Uterus (tissue), 4 donors: ENCODE data around the gene NKG7. TPM values are rescaled to one million over a fixed set of nuclear protein-coding genes. Genes with fewer than 3 reads are reported as not detected.
A peak's percentile ranks its signal among the peaks of the same experiment; 100 is the strongest.
"Not testable (repeated sequence)": the region's sequence is repeated elsewhere in the genome, so short reads cannot be mapped to it uniquely, and the experiment has no call there.

Source experiments
- DNase-seq, 2 donors: peaks; one replicate each; pipeline ENCODE4 v3.0.0-alpha.2; 2019 to 2020
- H3K27ac ChIP-seq, 2 donors: fragments of 200-600 bp; sonication (generic); 1 replicate in 1 of 2; 2 replicates in 1 of 2; pipeline ENCODE4 v1.5.1; 2016 to 2018
- H3K27me3 ChIP-seq, 2 donors: fragments of 200-600 bp; sonication (generic); one replicate each; pipeline ENCODE4 v1.5.1; 2018 to 2019; ENCODE audit warnings: control low read depth in 1 of 2
- H3K36me3 ChIP-seq, 2 donors: fragments of 200-600 bp; sonication (generic); one replicate each; pipeline ENCODE4 v1.5.1; 2019; ENCODE audit warnings: control low read depth in 1 of 2
- H3K4me1 ChIP-seq, 2 donors: fragments of 200-600 bp; sonication (generic); one replicate each; pipeline ENCODE4 v1.5.1; 2018 to 2019; ENCODE audit warnings: control low read depth in 1 of 2
- H3K4me3 ChIP-seq, 2 donors: fragments of 200-600 bp; sonication (generic); 1 replicate in 1 of 2; 2 replicates in 1 of 2; pipeline ENCODE4 v1.5.1; 2018 to 2019; ENCODE audit warnings: mild to moderate bottlenecking in 1 of 2
- H3K9me3 ChIP-seq, 2 donors: fragments of 200-600 bp; sonication (generic); one replicate each; pipeline ENCODE4 v1.5.1; 2019; ENCODE audit warnings: control low read depth in 1 of 2
- CTCF ChIP-seq, 4 experiments: fragments of 200-600 bp in 2 of 4; fragments of 450-650 bp in 2 of 4; sonication (generic) in 2 of 4; IDR thresholded peaks; one replicate each; pipeline ENCODE4 v1.5.1; 2016 to 2019; ENCODE audit warnings: antibody characterized with exemption in 4 of 4, mild to moderate bottlenecking in 2 of 4, moderate library complexity in 1 of 4
- POLR2A ChIP-seq, 2 donors: fragments of 450-650 bp; IDR thresholded peaks; one replicate each; pipeline ENCODE4 v1.6.1; 2016; ENCODE audit warnings: antibody characterized with exemption in 2 of 2, mild to moderate bottlenecking in 1 of 2, moderate library complexity in 1 of 2
- intact Hi-C: fragments of 100-400 bp; cut with DNase I; formaldehyde crosslinking; loops from one replicate; pipeline ENCODE4 v1.15.1; 2023; ENCODE audit warnings: low total_unique reads
- total RNA-seq, 4 donors: library from RNA; depleted of rRNA in 3 of 4; stranded (reverse); fragments of >200 nt in 3 of 4; gene quantifications; one replicate each; pipeline versions ENCODE4 v1.1.0 to v1.2.4, GENCODE V29; 2014 to 2023
- donor health status: DM: yes; HTN: yes; CAD: no.

The NKG7 gene
- total RNA-seq, result 1 to 10 TPM in 3 of 4 donors, not detected in 1; 1.0 to 3.6 (median 2.9) TPM

- no peak for DNase-seq
- no peaks in the 10 kb centered on the region for H3K36me3 ChIP-seq
- no peaks in the 10 kb centered on the region for H3K4me1 ChIP-seq
- H3K27ac ChIP-seq, result no peak within 1 kb of the TSS
- no peaks in the 10 kb centered on the region for H3K9me3 ChIP-seq
- intact Hi-C loops, result no loop called here
- H3K4me3 ChIP-seq, result no peak within 1 kb of the TSS
- TF ChIP-seq POLR2A (IDR thresholded peaks at IDR 0.05) (no peak), CTCF (IDR thresholded peaks at IDR 0.05) (no peak)
- H3K27me3 ChIP-seq, result no peaks in the 10 kb centered on the region
These were observed at the start of gene NKG7 for GRCh38 chr19:51372649-51373504. NKG7 (minus strand) TSS chr19:51372654; CDS start chr19:51372535, 119 bp downstream.

- peak; percentile 43 to 63 (median 52) for TF ChIP-seq CTCF (IDR thresholded peaks at IDR 0.05)
- TF ChIP-seq POLR2A (IDR thresholded peaks at IDR 0.05), result no peak
- intact Hi-C loops, result no loop called here
- Histone ChIP-seq H3K4me3 (no peak overlapping the region), H3K27me3 (no peaks in the 10 kb centered on the region), H3K4me1 (no peaks in the 10 kb centered on the region), H3K36me3 (no peaks in the 10 kb centered on the region), H3K9me3 (no peaks in the 10 kb centered on the region), H3K27ac (no peak overlapping the region)
- peak in 1 of 2 donors; percentile 39 for DNase-seq
These were observed 49.6 kb upstream of the NKG7 start for GRCh38 chr19:51422053-51422448.

- H3K9me3 ChIP-seq, result no peaks in the 10 kb centered on the region
- H3K27me3 ChIP-seq, result no peaks in the 10 kb centered on the region
- intact Hi-C loops, result no loop called here
- DNase-seq, result no peak
- H3K4me3 ChIP-seq, result no peak overlapping the region
- H3K36me3 ChIP-seq, result no peaks in the 10 kb centered on the region
- H3K27ac ChIP-seq, result no peak overlapping the region
- H3K4me1 ChIP-seq, result no peaks in the 10 kb centered on the region
- no peak for TF ChIP-seq CTCF (IDR thresholded peaks at IDR 0.05)
- TF ChIP-seq POLR2A (IDR thresholded peaks at IDR 0.05), result no peak
These were observed 49.0 kb upstream of the NKG7 start for GRCh38 chr19:51421229-51422052.

- H3K36me3 ChIP-seq, H3K9me3 ChIP-seq, H3K27ac ChIP-seq, intact Hi-C loops, H3K4me1 ChIP-seq, DNase-seq, H3K4me3 ChIP-seq, H3K27me3 ChIP-seq: not testable (repeated sequence)
These were observed 48.1 kb upstream of the NKG7 start for GRCh38 chr19:51420511-51420910.

- DNase-seq, result no peak
- Histone ChIP-seq H3K4me1 (no peaks in the 10 kb centered on the region), H3K36me3 (no peaks in the 10 kb centered on the region), H3K4me3 (no peak overlapping the region), H3K27me3 (no peaks in the 10 kb centered on the region), H3K27ac (no peak overlapping the region), H3K9me3 (no peaks in the 10 kb centered on the region)
- intact Hi-C loops, result no loop called here
- TF ChIP-seq POLR2A (IDR thresholded peaks at IDR 0.05) (no peak), CTCF (IDR thresholded peaks at IDR 0.05) (no peak)
These were observed 46.3 kb upstream of the NKG7 start for GRCh38 chr19:51418707-51419106.
